Activated B cell treated with CpG ODN at 0.5 μM for 24 hours (primary cell): ENCODE results near the gene NANOS2. TPM values are rescaled to one million over a fixed set of nuclear protein-coding genes. Genes with fewer than 3 reads are reported as not detected.

Source experiments
- ATAC-seq: fragments of 200-7000 bp; cut with Tn5 transposase; one replicate; pipeline ENCODE4 v1.10.0; 2021; ENCODE audit warnings: low read depth, mild to moderate bottlenecking, moderate library complexity
- CTCF ChIA-PET: fragments of 350-600 bp; sonication (Branson Sonifier 250); formaldehyde crosslinking; loops from one replicate; lab custom pipeline; 2021; ENCODE audit warnings: antibody characterized with exemption; lab: Charles Lee
- POLR2A ChIA-PET: fragments of 350-600 bp; sonication (Branson Sonifier 250); formaldehyde crosslinking; loops from one replicate; lab custom pipeline; 2021; ENCODE audit warnings: antibody characterized with exemption; lab: Charles Lee
- DNase-seq: peaks from one replicate; pipeline ENCODE4 v3.0.0; 2022
- H3K27ac Mint-ChIP-seq: one replicate; pipeline ENCODE4 v1.8.0; 2020; ENCODE audit warnings: mixed read lengths
- H3K27me3 Mint-ChIP-seq: one replicate; pipeline ENCODE4 v1.8.0; 2021; ENCODE audit warnings: mixed read lengths
- H3K36me3 Mint-ChIP-seq: one replicate; pipeline ENCODE4 v1.8.0; 2021; ENCODE audit warnings: low read depth, mixed read lengths
- H3K4me1 Mint-ChIP-seq: one replicate; pipeline ENCODE4 v1.8.0; 2021; ENCODE audit warnings: mixed read lengths
- H3K4me3 Mint-ChIP-seq: one replicate; pipeline ENCODE4 v1.8.0; 2020; ENCODE audit warnings: mild to moderate bottlenecking, mixed read lengths
- H3K9me3 Mint-ChIP-seq: one replicate; pipeline ENCODE4 v1.8.0; 2020; ENCODE audit warnings: mixed read lengths
- CTCF ChIP-seq: fragments of 200-600 bp; IDR thresholded peaks from one replicate; pipeline ENCODE4 v1.8.0; 2022; ENCODE audit warnings: antibody characterized with exemption, mild to moderate bottlenecking
- intact Hi-C: fragments of 100-400 bp; cut with micrococcal nuclease; formaldehyde crosslinking; loops from one replicate; pipeline ENCODE4 v1.15.1; 2024
- total RNA-seq: library from RNA; stranded (reverse); gene quantifications from 2 replicates; pipeline ENCODE4 v1.2.3, GENCODE V29; 2022

Gene NANOS2
- total RNA-seq, 1 donor from 2014 or later = not detected

DNA sequence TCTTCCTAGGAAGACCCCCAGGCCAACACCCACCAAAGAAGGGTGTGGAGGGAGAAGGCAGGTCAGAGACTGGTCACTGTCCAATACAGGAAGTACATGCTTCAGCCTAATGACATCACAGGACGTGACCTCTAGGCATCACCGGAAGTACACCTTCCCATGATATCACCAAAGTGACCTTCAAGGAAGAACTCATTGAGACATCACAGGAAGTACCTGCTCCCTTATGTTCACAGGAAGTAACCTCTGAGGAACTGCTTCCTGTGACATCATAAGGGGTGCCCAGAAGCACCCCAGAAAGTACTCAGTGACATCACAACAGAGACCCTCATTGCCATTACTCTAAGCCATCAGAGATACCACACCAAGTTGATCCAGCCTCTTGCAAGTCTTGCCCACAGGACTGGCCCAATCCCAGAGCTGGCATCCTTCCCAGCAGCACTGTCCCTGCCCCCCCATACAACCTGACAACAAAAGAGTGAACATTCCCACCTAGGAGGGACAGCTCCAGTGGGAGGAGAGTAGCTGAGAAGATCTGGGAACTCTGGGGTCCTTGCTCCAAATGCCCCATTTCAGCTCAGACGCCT lies 24.2 kb upstream of the NANOS2 start:
- no peak for ATAC-seq
- ChIA-PET POLR2A (no interaction called here), CTCF (no interaction called here)
- Mint-ChIP-seq H3K36me3 (no peaks in the 10 kb centered on the region), H3K4me3 (no peak overlapping the region), H3K4me1 (no peaks in the 10 kb centered on the region), H3K9me3 (no peaks in the 10 kb centered on the region), H3K27me3 (peaks cover 43% of the 10 kb centered on the region), H3K27ac (no peak overlapping the region)
- intact Hi-C loops = no loop called here
- no peak for DNase-seq
- no peak for TF ChIP-seq CTCF

DNA sequence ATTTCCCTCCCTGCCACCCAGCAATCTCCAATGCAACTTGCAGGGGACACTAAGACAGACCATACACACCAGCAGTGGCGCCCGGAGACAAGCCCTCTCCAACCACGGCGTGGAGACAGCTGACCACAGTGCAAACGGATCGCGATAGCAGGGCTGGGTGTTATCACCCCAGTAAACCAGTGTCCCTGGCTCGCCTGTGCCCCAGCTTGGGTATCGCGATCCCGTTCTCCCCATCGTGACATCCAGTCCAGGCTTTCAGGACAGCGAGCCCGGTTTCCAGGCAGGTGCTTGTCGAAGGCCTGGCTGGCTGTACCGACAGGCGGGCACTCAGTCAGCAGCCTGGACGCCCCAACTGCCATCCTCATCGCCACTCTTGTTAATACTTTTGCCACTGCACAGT lies 20.7 kb upstream of the NANOS2 start:
- ATAC-seq = no peak
- Mint-ChIP-seq H3K4me3 (no peak overlapping the region), H3K9me3 (no peaks in the 10 kb centered on the region), H3K27me3 (peaks cover 53% of the 10 kb centered on the region), H3K36me3 (no peaks in the 10 kb centered on the region), H3K4me1 (no peaks in the 10 kb centered on the region), H3K27ac (no peak overlapping the region)
- TF ChIP-seq CTCF = no peak
- CTCF ChIA-PET = no interaction called here
- POLR2A ChIA-PET = no interaction called here
- intact Hi-C loops = no loop called here
- DNase-seq = no peak

- intact Hi-C loops = no loop called here
- ATAC-seq = no peak
- H3K4me3 Mint-ChIP-seq = no peak overlapping the region
- no peaks in the 10 kb centered on the region for H3K4me1 Mint-ChIP-seq
- H3K27me3 Mint-ChIP-seq = peaks cover 53% of the 10 kb centered on the region
- no peaks in the 10 kb centered on the region for H3K9me3 Mint-ChIP-seq
- no peak for TF ChIP-seq CTCF
- no peak for DNase-seq
- H3K36me3 Mint-ChIP-seq = no peaks in the 10 kb centered on the region
- no peak overlapping the region for H3K27ac Mint-ChIP-seq
- CTCF ChIA-PET = no interaction called here
- POLR2A ChIA-PET = no interaction called here
Measured at GRCh38 chr19:45934551-45935230, 20.1 kb upstream of the NANOS2 start.

GRCh38 chr19:45933759-45934158 lies 19.2 kb upstream of the NANOS2 start:
- Mint-ChIP-seq H3K4me3 (no peak overlapping the region), H3K9me3 (no peaks in the 10 kb centered on the region), H3K27ac (no peak overlapping the region), H3K27me3 (peaks cover 50% of the 10 kb centered on the region), H3K4me1 (no peaks in the 10 kb centered on the region), H3K36me3 (no peaks in the 10 kb centered on the region)
- DNase-seq (no peak), ATAC-seq (no peak)
- ChIA-PET CTCF (no interaction called here), POLR2A (no interaction called here)
- intact Hi-C loops = no loop called here
- no peak for TF ChIP-seq CTCF

DNA sequence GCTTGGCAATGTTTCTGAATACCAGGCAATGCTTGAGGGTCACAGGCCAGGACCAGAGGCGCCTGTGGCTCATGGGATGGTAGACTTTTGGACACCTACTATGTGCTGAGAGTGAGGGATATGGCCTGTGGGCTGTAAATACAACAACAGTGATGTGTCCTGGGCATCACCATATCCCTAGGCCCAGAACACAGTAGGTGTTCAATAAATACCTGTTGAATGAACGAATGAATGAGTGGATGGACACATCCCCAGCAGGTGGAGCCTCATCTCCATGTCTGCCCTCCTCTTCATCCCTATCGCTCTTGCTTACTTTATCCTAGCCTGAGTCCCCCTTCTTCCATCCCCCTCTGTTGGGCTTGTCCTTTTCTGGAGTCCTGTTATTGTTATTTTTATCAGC lies 16.5 kb upstream of the NANOS2 start:
- no peaks in the 10 kb centered on the region for H3K9me3 Mint-ChIP-seq
- ChIA-PET POLR2A (no interaction called here), CTCF (no interaction called here)
- H3K4me1 Mint-ChIP-seq = peaks cover 9% of the 10 kb centered on the region
- no peak overlapping the region for H3K4me3 Mint-ChIP-seq
- DNase-seq = no peak
- H3K27me3 Mint-ChIP-seq = peaks cover 31% of the 10 kb centered on the region
- ATAC-seq = no peak
- no peaks in the 10 kb centered on the region for H3K36me3 Mint-ChIP-seq
- no peak overlapping the region for H3K27ac Mint-ChIP-seq
- intact Hi-C loops = no loop called here
- no peak for TF ChIP-seq CTCF
